Measurements from ENCODE around the gene ATP5F1D.

ATP5F1D gene

GRCh38 chr19:1248786-1249297, 7.3 kb downstream of the ATP5F1D start:
- Histone ChIP-seq H3K36me3 (replicated peaks; ENCODE audit: low read depth, low read length) (peaks cover 25% of the 10 kb centered on the region), H4K20me1 (ENCODE audit: insufficient read depth, low read length) (peaks cover 7% of the 10 kb centered on the region; the same call in 1 of the 2 replicates), H3K27me3 (ENCODE audit: low read depth, low read length) (no peaks in the 10 kb centered on the region), H3K9ac (ENCODE audit: low read length) (peak overlapping the region; percentile 93), H2AFZ (ENCODE audit: low read depth, low read length) (no peak overlapping the region), H3K27ac (ENCODE audit: low read length) (peak overlapping the region; percentile 81), H3K9me3 (ENCODE audit: insufficient read depth, low read length) (no peaks in the 10 kb centered on the region), H3K79me2 (ENCODE audit: low read length) (peaks cover 42% of the 10 kb centered on the region), H3K4me2 (ENCODE audit: low read length) (peak overlapping the region; percentile 70), H3K4me3 (ENCODE audit: low read length) (peak overlapping the region; percentile 78), H3K4me1 (ENCODE audit: low read length) (peaks cover 38% of the 10 kb centered on the region)
- peak; percentile 85 for TF ChIP-seq CTCF (IDR thresholded peaks at IDR 0.05; ENCODE audit: low read depth, low read length)
- no peak for TF ChIP-seq EZH2phosphoT487 (IDR thresholded peaks at IDR 0.05; ENCODE audit: low read depth)

- peaks cover 35% of the 10 kb centered on the region for H3K4me1 ChIP-seq (ENCODE audit: low read length)
- H3K79me2 ChIP-seq (ENCODE audit: low read length): peaks cover 48% of the 10 kb centered on the region
- no peaks in the 10 kb centered on the region for H3K9me3 ChIP-seq (ENCODE audit: insufficient read depth, low read length)
- no peaks in the 10 kb centered on the region for H3K27me3 ChIP-seq (ENCODE audit: low read depth, low read length)
- H3K4me3 ChIP-seq (ENCODE audit: low read length): peak overlapping the region; percentile 88
- peak overlapping the region; percentile 100 for H3K4me2 ChIP-seq (ENCODE audit: low read length)
- peak overlapping the region; percentile 98 for H3K9ac ChIP-seq (ENCODE audit: low read length)
- H4K20me1 ChIP-seq (ENCODE audit: insufficient read depth, low read length): peaks cover 11% of the 10 kb centered on the region; the same call in 1 of the 2 replicates
- H2AFZ ChIP-seq (ENCODE audit: low read depth, low read length): no peak overlapping the region
- peak overlapping the region; percentile 92 for H3K27ac ChIP-seq (ENCODE audit: low read length)
- TF ChIP-seq EZH2phosphoT487 (IDR thresholded peaks at IDR 0.05; ENCODE audit: low read depth) (no peak), CTCF (IDR thresholded peaks at IDR 0.05; ENCODE audit: low read depth, low read length) (no peak)
- H3K36me3 ChIP-seq (replicated peaks; ENCODE audit: low read depth, low read length): peaks cover 27% of the 10 kb centered on the region
Measured at GRCh38 chr19:1249298-1249989, 7.9 kb downstream of the ATP5F1D start.

GRCh38 chr19:1249990-1250436, 8.5 kb downstream of the ATP5F1D start:
- H3K9ac ChIP-seq (ENCODE audit: low read length): peak overlapping the region; percentile 98
- H3K79me2 ChIP-seq (ENCODE audit: low read length): peaks cover 54% of the 10 kb centered on the region
- peaks cover 29% of the 10 kb centered on the region for H3K4me1 ChIP-seq (ENCODE audit: low read length)
- H3K4me3 ChIP-seq (ENCODE audit: low read length): peak overlapping the region; percentile 88
- H2AFZ ChIP-seq (ENCODE audit: low read depth, low read length): no peak overlapping the region
- H4K20me1 ChIP-seq (ENCODE audit: insufficient read depth, low read length): peaks cover 11% of the 10 kb centered on the region; the same call in 1 of the 2 replicates
- H3K36me3 ChIP-seq (replicated peaks; ENCODE audit: low read depth, low read length): peaks cover 33% of the 10 kb centered on the region
- H3K9me3 ChIP-seq (ENCODE audit: insufficient read depth, low read length): no peaks in the 10 kb centered on the region
- TF ChIP-seq CTCF (IDR thresholded peaks at IDR 0.05; ENCODE audit: low read depth, low read length) (no peak), EZH2phosphoT487 (IDR thresholded peaks at IDR 0.05; ENCODE audit: low read depth) (no peak)
- peak overlapping the region; percentile 92 for H3K27ac ChIP-seq (ENCODE audit: low read length)
- H3K27me3 ChIP-seq (ENCODE audit: low read depth, low read length): no peaks in the 10 kb centered on the region
- peak overlapping the region; percentile 100 for H3K4me2 ChIP-seq (ENCODE audit: low read length)

- no peak overlapping the region for H2AFZ ChIP-seq (ENCODE audit: low read depth, low read length)
- H4K20me1 ChIP-seq (ENCODE audit: insufficient read depth, low read length): peaks cover 11% of the 10 kb centered on the region; the same call in 1 of the 2 replicates
- no peak for TF ChIP-seq EZH2phosphoT487 (IDR thresholded peaks at IDR 0.05; ENCODE audit: low read depth)
- no peak for TF ChIP-seq CTCF (IDR thresholded peaks at IDR 0.05; ENCODE audit: low read depth, low read length)
- H3K4me2 ChIP-seq (ENCODE audit: low read length): peak overlapping the region; percentile 100
- peak overlapping the region; percentile 98 for H3K9ac ChIP-seq (ENCODE audit: low read length)
- peaks cover 27% of the 10 kb centered on the region for H3K4me1 ChIP-seq (ENCODE audit: low read length)
- H3K9me3 ChIP-seq (ENCODE audit: insufficient read depth, low read length): no peaks in the 10 kb centered on the region
- H3K4me3 ChIP-seq (ENCODE audit: low read length): peak overlapping the region; percentile 88
- H3K27me3 ChIP-seq (ENCODE audit: low read depth, low read length): no peaks in the 10 kb centered on the region
- H3K79me2 ChIP-seq (ENCODE audit: low read length): peaks cover 60% of the 10 kb centered on the region
- peak overlapping the region; percentile 92 for H3K27ac ChIP-seq (ENCODE audit: low read length)
- H3K36me3 ChIP-seq (replicated peaks; ENCODE audit: low read depth, low read length): peaks cover 39% of the 10 kb centered on the region
Measured at GRCh38 chr19:1250437-1251260, 9.1 kb downstream of the ATP5F1D start.
